H1 (cell line): ENCODE results near the gene SOCS3. TPM values are rescaled to one million over a fixed set of nuclear protein-coding genes. Genes with fewer than 3 reads are reported as not detected.

ENCODE experiments used
- CTCF ChIA-PET: fragments of 300-600 bp; sonication (Branson Sonifier 250); formaldehyde crosslinking; loops from one replicate; lab custom pipeline; 2021; ENCODE audit not compliant: partially characterized antibody; lab: Charles Lee
- POLR2A ChIA-PET: fragments of 300-600 bp; sonication (Branson Sonifier 250); formaldehyde crosslinking; loops from one replicate; lab custom pipeline; 2021; ENCODE audit warnings: inconsistent platforms; ENCODE audit not compliant: partially characterized antibody; lab: Charles Lee
- DNase-seq, 2 experiments: peaks; one replicate each; pipeline versions ENCODE4 v3.0.0 to v3.0.0-alpha.2; 2010 to 2022; ENCODE audit warnings: low spot score in 2 of 2, low read depth in 1 of 2, mixed read lengths in 1 of 2
- FAIRE-seq: peaks from 2 replicates; lab custom pipeline; 2011; peaks lifted over from hg19 to GRCh38; lab: Jason Lieb, UNC
- H2AFZ ChIP-seq: 2 replicates; pipeline ENCODE4 v1.8.1; 2012; ENCODE audit warnings: low read length, inconsistent platforms
- H2AK5ac ChIP-seq: 2 replicates; pipeline ENCODE4 v1.6.1; 2013; ENCODE audit warnings: low read depth, low read length
- H2BK120ac ChIP-seq: replicated peaks from 2 replicates; pipeline ENCODE3; 2013; ENCODE audit warnings: low read depth, low read length, inconsistent platforms
- H2BK12ac ChIP-seq: 2 replicates; pipeline ENCODE4 v1.6.1; 2013; ENCODE audit warnings: low read depth, low read length
- H2BK15ac ChIP-seq: 2 replicates; pipeline ENCODE4 v1.6.1; 2013; ENCODE audit warnings: low read length
- H2BK20ac ChIP-seq: 2 replicates; pipeline ENCODE4 v1.6.1; 2013; ENCODE audit warnings: low read length
- H2BK5ac ChIP-seq: 2 replicates; pipeline ENCODE4 v1.6.1; 2013; ENCODE audit warnings: low read depth, low read length
- H3K14ac ChIP-seq: 2 replicates; pipeline ENCODE4 v1.6.1; 2013; ENCODE audit warnings: inconsistent platforms; ENCODE audit not compliant: insufficient read length
- H3K18ac ChIP-seq: 2 replicates; pipeline ENCODE4 v1.6.1; 2013; ENCODE audit warnings: low read length; ENCODE audit errors: extremely low read depth
- H3K23ac ChIP-seq: 2 replicates; pipeline ENCODE4 v1.6.1; 2013; ENCODE audit warnings: inconsistent platforms; ENCODE audit not compliant: insufficient read length
- H3K23me2 ChIP-seq: 2 replicates; pipeline ENCODE4 v1.6.1; 2013; ENCODE audit warnings: low read depth, low read length
- H3K27ac ChIP-seq: 2 replicates; pipeline ENCODE4 v1.6.1; 2011; ENCODE audit warnings: low read depth, low read length, inconsistent platforms
- H3K27me3 ChIP-seq, 4 experiments: replicated peaks in 1 of 4; 1 replicate in 1 of 4; 2 replicates in 3 of 4; pipeline versions ENCODE4 v1.6.1 to v1.8.1; 2011 to 2013; ENCODE audit warnings: low read length in 3 of 4, mild to moderate bottlenecking in 3 of 4, inconsistent platforms in 2 of 4, mixed read lengths in 2 of 4, moderate library complexity in 1 of 4; ENCODE audit not compliant: control insufficient read depth in 3 of 4, insufficient read depth in 3 of 4; ENCODE audit errors: extremely low read depth in 1 of 4
- H3K36me3 ChIP-seq, 4 experiments: 2 replicates each; pipeline versions ENCODE4 v1.6.1 to v1.8.1; 2011 to 2013; ENCODE audit warnings: mild to moderate bottlenecking in 4 of 4, low read length in 3 of 4, moderate library complexity in 2 of 4, control low read depth in 1 of 4, inconsistent platforms in 1 of 4; ENCODE audit not compliant: insufficient read depth in 4 of 4, control insufficient read depth in 2 of 4
- H3K4ac ChIP-seq: replicated peaks from 2 replicates; pipeline ENCODE3; 2013; ENCODE audit warnings: low read length, low read depth, mixed read lengths, inconsistent platforms; ENCODE audit not compliant: insufficient read length
- H3K4me1 ChIP-seq, 4 experiments: replicated peaks in 1 of 4; 1 replicate in 1 of 4; 2 replicates in 3 of 4; pipeline versions ENCODE4 v1.6.1 to v1.8.1; 2011 to 2013; ENCODE audit warnings: low read length in 3 of 4, inconsistent platforms in 2 of 4, mixed read lengths in 1 of 4; ENCODE audit not compliant: insufficient read depth in 4 of 4, control insufficient read depth in 3 of 4
- H3K4me2 ChIP-seq, 2 experiments: 2 replicates each; pipeline versions ENCODE4 v1.6.1 to v1.8.1; 2011 to 2013; ENCODE audit warnings: low read depth in 2 of 2, low read length in 2 of 2, control low read depth in 1 of 2, inconsistent platforms in 1 of 2, mild to moderate bottlenecking in 1 of 2; ENCODE audit not compliant: insufficient read depth in 1 of 2
- H3K4me3 ChIP-seq, 4 experiments: fragments of 200-600, 300-600 bp in 1 of 4; sonication (generic), shearing (Covaris generic), sonication (Bioruptor Twin) in 1 of 4; 2 replicates each; pipeline versions ENCODE4 v1.5.1 to v1.8.1; 2011 to 2016; ENCODE audit warnings: low read length in 4 of 4, low read depth in 3 of 4, control low read depth in 2 of 4, inconsistent platforms in 2 of 4, mild to moderate bottlenecking in 2 of 4, mixed read lengths in 1 of 4, moderate library complexity in 1 of 4; ENCODE audit not compliant: insufficient read depth in 2 of 4; ENCODE audit errors: extremely low read depth in 1 of 4
- H3K56ac ChIP-seq: replicated peaks from 2 replicates; pipeline ENCODE3; 2013; ENCODE audit warnings: low read depth, mild to moderate bottlenecking, mixed read lengths, low read length, inconsistent platforms; ENCODE audit not compliant: insufficient read length
- H3K79me1 ChIP-seq: 2 replicates; pipeline ENCODE4 v1.6.1; 2013; ENCODE audit warnings: low read depth, low read length, control low read depth
- H3K79me2 ChIP-seq, 2 experiments: 2 replicates each; pipeline versions ENCODE4 v1.6.1 to v1.8.1; 2012 to 2013; ENCODE audit warnings: low read length in 2 of 2, mild to moderate bottlenecking in 2 of 2, inconsistent platforms in 1 of 2; ENCODE audit not compliant: insufficient read depth in 2 of 2, control insufficient read depth in 1 of 2
- H3K9ac ChIP-seq, 4 experiments: replicated peaks in 1 of 4; 1 replicate in 1 of 4; 2 replicates in 3 of 4; pipeline versions ENCODE4 v1.6.1 to v1.8.1; 2011 to 2013; ENCODE audit warnings: low read depth in 3 of 4, low read length in 3 of 4, control low read depth in 2 of 4, mild to moderate bottlenecking in 2 of 4, moderate library complexity in 2 of 4, inconsistent platforms in 1 of 4; ENCODE audit errors: extremely low read depth in 1 of 4
- H3K9me3 ChIP-seq, 2 experiments: 2 replicates each; pipeline versions ENCODE4 v1.6.1 to v1.8.1; 2012 to 2013; ENCODE audit warnings: mild to moderate bottlenecking in 2 of 2, moderate library complexity in 2 of 2, control low read depth in 1 of 2, inconsistent platforms in 1 of 2, low read depth in 1 of 2, low read length in 1 of 2, mixed read lengths in 1 of 2; ENCODE audit not compliant: insufficient read depth in 2 of 2
- H4K20me1 ChIP-seq, 2 experiments: replicated peaks in 1 of 2; 2 replicates each; pipeline versions ENCODE3 to v1.8.1; 2011 to 2013; ENCODE audit warnings: inconsistent platforms in 2 of 2, low read length in 2 of 2, mild to moderate bottlenecking in 1 of 2; ENCODE audit not compliant: insufficient read depth in 2 of 2, control insufficient read depth in 1 of 2
- H4K5ac ChIP-seq: 2 replicates; pipeline ENCODE4 v1.6.1; 2013; ENCODE audit warnings: low read length, low read depth, mixed read lengths, inconsistent platforms; ENCODE audit not compliant: insufficient read length
- H4K8ac ChIP-seq: 2 replicates; pipeline ENCODE4 v1.8.0; 2013; ENCODE audit warnings: mild to moderate bottlenecking, moderate library complexity, low read length, inconsistent platforms; ENCODE audit not compliant: insufficient read depth; ENCODE audit errors: extremely low read depth
- H4K91ac ChIP-seq: replicated peaks from 2 replicates; pipeline ENCODE3; 2013; ENCODE audit warnings: low read length, mixed read lengths, inconsistent platforms; ENCODE audit not compliant: insufficient read length
- ASH2L ChIP-seq: fragments of 200-600, 300-600 bp; sonication (generic); IDR thresholded peaks from one replicate; pipeline ENCODE4 v1.7.1; 2017; ENCODE audit warnings: low read length
- KDM4A ChIP-seq: IDR thresholded peaks from one replicate; pipeline ENCODE4 v1.7.1; 2012; ENCODE audit warnings: low read depth, mild to moderate bottlenecking, moderate library complexity, low read length, inconsistent platforms; ENCODE audit not compliant: severe bottlenecking
- NANOG ChIP-seq: IDR thresholded peaks from 2 replicates; pipeline ENCODE4 v1.6.1; 2011; ENCODE audit warnings: low read length, low read depth, mild to moderate bottlenecking, inconsistent platforms; ENCODE audit not compliant: insufficient read depth, poor library complexity, severe bottlenecking
- POU5F1 ChIP-seq: IDR thresholded peaks from 2 replicates; pipeline ENCODE4 v1.6.1; 2011; ENCODE audit warnings: low read depth, mild to moderate bottlenecking, low read length, moderate library complexity
- RFX5 ChIP-seq: IDR thresholded peaks from 2 replicates; pipeline ENCODE4 v1.6.1; 2011; ENCODE audit warnings: low read depth, low read length, improper control_type of control experiment, borderline replicate concordance
- SIX5 ChIP-seq: IDR thresholded peaks from 2 replicates; pipeline ENCODE4 v1.6.1; 2011; ENCODE audit warnings: mild to moderate bottlenecking, low read depth, low read length
- SP1 ChIP-seq: IDR thresholded peaks from 2 replicates; pipeline ENCODE4 v1.6.1; 2011; ENCODE audit warnings: low read depth, low read length
- SP4 ChIP-seq: IDR thresholded peaks from 2 replicates; pipeline ENCODE4 v1.6.1; 2012; ENCODE audit warnings: low read length, inconsistent platforms
- SRF ChIP-seq: IDR thresholded peaks from 2 replicates; pipeline ENCODE4 v1.6.1; 2011; ENCODE audit warnings: mild to moderate bottlenecking, low read depth, low read length, moderate library complexity
- WGBS, 2 experiments: shearing (Covaris generic) in 1 of 2; methylation state at CpG; one replicate each; pipeline versions ENCODE4 v1.1.6 to v1.1.7; 2013 to 2015; ENCODE audit warnings: low lambda C conversion rate in 2 of 2, mixed read lengths in 2 of 2, inconsistent platforms in 1 of 2, low coverage in 1 of 2, missing lambda C conversion rate in 1 of 2; ENCODE audit not compliant: insufficient replicate concordance in 2 of 2, insufficient coverage in 1 of 2, insufficient read length in 1 of 2; ENCODE audit errors: extremely low coverage in 1 of 2, missing lambda C conversion rate in 1 of 2; 5-methylcytosine and 5-hydroxymethylcytosine counted together
- polyA plus RNA-seq, 7 experiments: library from polyadenylated mRNA; depleted of rRNA in 3 of 7; stranded (reverse) in 5 of 7; unstranded in 2 of 7; fragments of >200 nt in 5 of 7; fragments of 200-250 nt in 2 of 7; gene quantifications; 1 replicate in 5 of 7; 2 replicates in 1 of 7; 4 replicates in 1 of 7; pipeline versions ENCODE4 v1.2.1 to v1.2.3, GENCODE V29; 2011 to 2013; ENCODE audit warnings: missing spikeins in 2 of 7, mixed read lengths in 2 of 7
- total RNA-seq: library from RNA; stranded (reverse); fragmentation: NEBNext Ultra II Directional; extraction: Animal tissue kit (Norgen Biotek cat#: 25700); gene quantifications from 2 replicates; pipeline ENCODE4 v1.2.1, GENCODE V29; 2021
- TF ChIP-seq, protein P1 (sequence below): IDR thresholded peaks from 2 replicates; pipeline ENCODE4 v1.6.1; 2011; ENCODE audit warnings: low read length, improper control_type of control experiment

Gene SOCS3
- total and polyA plus RNA-seq, 2 of the 8 experiments (the other 6 are each of a cell fraction or from before 2014, with no cell fraction given): 10.1 to 47.9 TPM

DNA sequence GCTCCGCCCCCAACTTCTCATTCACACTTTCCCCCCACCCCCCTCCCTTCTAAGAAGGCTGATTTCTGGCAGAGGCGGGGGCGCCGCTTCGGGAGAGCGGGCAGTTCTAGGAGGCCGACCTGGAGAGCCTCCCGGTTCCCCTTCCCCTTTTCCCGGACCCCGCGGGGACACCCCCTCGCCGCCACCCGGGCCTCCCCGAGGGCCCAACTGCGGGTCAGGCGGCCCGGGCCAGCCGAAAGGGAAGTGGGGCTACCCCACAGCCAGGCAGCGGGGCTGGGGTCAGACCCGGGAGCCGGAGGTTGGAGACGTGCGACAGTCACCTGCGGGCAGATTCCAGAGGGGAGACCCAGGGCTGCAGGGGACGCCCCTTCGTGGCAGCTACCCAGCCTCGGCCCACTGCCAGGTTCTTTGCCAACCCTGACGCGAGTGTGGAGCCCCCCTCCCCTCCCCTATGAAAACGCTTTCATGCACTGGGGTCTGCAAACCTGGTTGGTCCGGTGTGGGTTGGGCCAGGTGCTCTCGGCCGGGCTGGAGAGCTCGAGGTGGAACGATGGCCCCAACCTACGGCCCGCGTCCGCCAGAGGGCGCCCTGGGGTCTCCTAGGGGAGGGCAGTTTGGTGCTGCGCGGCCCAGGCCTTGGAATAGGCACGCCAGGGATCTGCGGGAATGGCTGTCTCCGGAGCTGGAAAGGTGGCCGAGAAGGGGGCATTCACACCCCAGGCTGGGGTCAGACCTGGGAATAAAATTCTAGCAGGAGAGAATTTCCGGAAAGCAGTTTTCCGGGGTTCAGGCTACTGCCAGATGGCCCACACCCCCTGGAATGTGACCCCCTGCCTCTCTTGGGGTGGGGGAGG, 721 bp upstream of the SOCS3 start:
- FAIRE-seq: no peak
- Histone ChIP-seq H3K27me3 (peaks cover 0 to 18% (median 5%) of the 10 kb centered on the region in 4 experiments; a peak in 4 of 7 replicates), H2BK15ac (no peak overlapping the region), H3K9me3 (no peaks in the 10 kb centered on the region), H4K91ac (peak overlapping the region; percentile 94), H2AFZ (no peak overlapping the region), H2BK12ac (peak overlapping the region; percentile 92; the same call in 1 of the 2 replicates), H2BK5ac (peak overlapping the region; percentile 92), H3K79me1 (no peaks in the 10 kb centered on the region), H2BK20ac (0 out of 2 replicates have a peak overlapping the region, but pooled peaks have one; percentile 72), H4K20me1 (peaks cover 16 to 20% of the 10 kb centered on the region in 2 experiments), H3K4me3 (peak overlapping the region; percentile 58 to 81 (median 65)), H3K27ac (peak overlapping the region; percentile 25; the same call in 1 of the 2 replicates), H3K56ac (peak overlapping the region; percentile 75), H4K5ac (peak overlapping the region; percentile 70), H4K8ac (peak overlapping the region; percentile 73), H3K23me2 (peaks cover 14% of the 10 kb centered on the region), H3K36me3 (peaks cover 2 to 19% (median 7%) of the 10 kb centered on the region in 4 experiments; a peak in 5 of 8 replicates), H3K23ac (no peak overlapping the region), H2BK120ac (no peak overlapping the region), H3K18ac (peak overlapping the region; percentile 95), H2AK5ac (no peak overlapping the region), H3K79me2 (peaks cover 8 to 28% of the 10 kb centered on the region in 2 experiments; a peak in 3 of 4 replicates), H3K4me2 (peak overlapping the region; percentile 66 to 92), H3K14ac (no peak overlapping the region), H3K4ac (no peak overlapping the region), H3K4me1 (peaks cover 16 to 53% (median 41%) of the 10 kb centered on the region in 4 experiments), H3K9ac (peak overlapping the region in 3 of 4 experiments; percentile 4 to 77 (median 50); a peak in 5 of 7 replicates)
- WGBS, 2 experiments: 0% methylated on average over 22 of the region's 49 CpGs; no CpG with 5 or more reads in 1 of the 2 experiments
- ChIA-PET CTCF (interaction anchor here (0.5 to 20.5 kb wide), 30 partner anchors 14 to 482 kb away, joined by 3 to 257 read pairs (median 4); no protein-coding TSS in a partner anchor), POLR2A (interaction anchor here (0.6 to 4.9 kb wide), 14 partner anchors 9 to 124 kb away, joined by 3 to 29 read pairs (median 6); no protein-coding TSS in a partner anchor)
- peak; percentile 73 to 100 for DNase-seq
- TF ChIP-seq SP4 (peak; percentile 67), POU5F1 (no peak), SRF (no peak), RFX5 (no peak), ASH2L (peak; percentile 60), SIX5 (no peak), SP1 (0 out of 2 replicates have a peak, but pooled peaks have one; percentile 1), KDM4A (peak; percentile 69), NANOG (no peak)
- TF ChIP-seq, protein P1, sequence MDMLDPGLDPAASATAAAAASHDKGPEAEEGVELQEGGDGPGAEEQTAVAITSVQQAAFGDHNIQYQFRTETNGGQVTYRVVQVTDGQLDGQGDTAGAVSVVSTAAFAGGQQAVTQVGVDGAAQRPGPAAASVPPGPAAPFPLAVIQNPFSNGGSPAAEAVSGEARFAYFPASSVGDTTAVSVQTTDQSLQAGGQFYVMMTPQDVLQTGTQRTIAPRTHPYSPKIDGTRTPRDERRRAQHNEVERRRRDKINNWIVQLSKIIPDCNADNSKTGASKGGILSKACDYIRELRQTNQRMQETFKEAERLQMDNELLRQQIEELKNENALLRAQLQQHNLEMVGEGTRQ: no peak
